Type B pancreatic cell (in vitro differentiated cells): Measurements from ENCODE around the gene AP1S2. TPM values are rescaled to one million over a fixed set of nuclear protein-coding genes. Genes with fewer than 3 reads are reported as not detected.

Source experiments
- DNase-seq: peaks from one replicate; pipeline ENCODE4 v3.0.0; 2021; ENCODE audit warnings: mixed read lengths; ENCODE audit not compliant: unreplicated experiment; ENCODE audit errors: extremely low spot score
- H3K27ac Mint-ChIP-seq: 2 replicates; pipeline ENCODE4 v1.8.0; 2021; ENCODE audit warnings: mild to moderate bottlenecking, mixed read lengths
- H3K27me3 Mint-ChIP-seq: 2 replicates; pipeline ENCODE4 v1.8.0; 2021; ENCODE audit warnings: mixed read lengths
- H3K36me3 Mint-ChIP-seq: 2 replicates; pipeline ENCODE4 v1.8.0; 2021; ENCODE audit warnings: mixed read lengths
- H3K4me1 Mint-ChIP-seq: one replicate; pipeline ENCODE4 v1.8.0; 2021; ENCODE audit warnings: mixed read lengths; ENCODE audit not compliant: unreplicated experiment
- H3K4me3 Mint-ChIP-seq: 2 replicates; pipeline ENCODE4 v1.8.0; 2021; ENCODE audit warnings: mild to moderate bottlenecking, mixed read lengths
- H3K9me3 Mint-ChIP-seq: 2 replicates; pipeline ENCODE4 v1.8.0; 2021; ENCODE audit warnings: mixed read lengths
- CTCF ChIP-seq: fragments of 200-600 bp; sonication (generic); conservative IDR thresholded peaks from 2 replicates; pipeline ENCODE4 v1.5.0; 2021; ENCODE audit warnings: antibody characterized with exemption, mild to moderate bottlenecking
- total RNA-seq: library from RNA; stranded (reverse); gene quantifications from 2 replicates; pipeline ENCODE4 v1.2.1, GENCODE V29; 2021; ENCODE audit warnings: low replicate concordance

Gene AP1S2
- total RNA-seq, 1 donor from 2014 or later: 87.8 TPM

- peaks cover 12% of the 10 kb centered on the region for H3K36me3 Mint-ChIP-seq
Measured at GRCh38 chrX:15804563-15804962, 50.0 kb downstream of the AP1S2 start.

GRCh38 chrX:15797707-15798106, 56.9 kb downstream of the AP1S2 start:
- H3K36me3 Mint-ChIP-seq: peaks cover 14% of the 10 kb centered on the region
- no peak overlapping the region for H3K4me3 Mint-ChIP-seq
- H3K4me1 Mint-ChIP-seq: peaks cover 4% of the 10 kb centered on the region
- H3K27ac Mint-ChIP-seq: no peak overlapping the region
- no peak for DNase-seq
- H3K9me3 Mint-ChIP-seq: no peaks in the 10 kb centered on the region
- no peak for TF ChIP-seq CTCF
- no peaks in the 10 kb centered on the region for H3K27me3 Mint-ChIP-seq

More at GRCh38 chrX:15804563-15804962, 50.0 kb downstream of the AP1S2 start:
- Mint-ChIP-seq H3K9me3 (no peaks in the 10 kb centered on the region), H3K27ac (no peak overlapping the region), H3K4me1 (no peaks in the 10 kb centered on the region), H3K4me3 (no peak overlapping the region), H3K27me3 (no peaks in the 10 kb centered on the region)
- DNase-seq: no peak
- no peak for TF ChIP-seq CTCF

- no peak for TF ChIP-seq CTCF
- H3K36me3 Mint-ChIP-seq: peaks cover 3% of the 10 kb centered on the region
- no peak for DNase-seq
- H3K4me1 Mint-ChIP-seq: peaks cover under 1% of the 10 kb centered on the region
- no peak overlapping the region for H3K4me3 Mint-ChIP-seq
- H3K27ac Mint-ChIP-seq: no peak overlapping the region
- no peaks in the 10 kb centered on the region for H3K27me3 Mint-ChIP-seq
- no peaks in the 10 kb centered on the region for H3K9me3 Mint-ChIP-seq
Measured at GRCh38 chrX:15790769-15791290, 63.8 kb downstream of the AP1S2 start.

GRCh38 chrX:15789979-15790768, 64.4 kb downstream of the AP1S2 start, which contains the start of gene ZRSR2:
TSS of gene ZRSR2 (plus strand) at chrX:15790484. CDS start at chrX:15790496, 12 bp downstream.
- no peak for TF ChIP-seq CTCF
- Mint-ChIP-seq H3K27ac (no peak within 1 kb of the TSS), H3K4me3 (no peak within 1 kb of the TSS), H3K4me1 (no peaks in the 10 kb centered on the region), H3K27me3 (no peaks in the 10 kb centered on the region), H3K9me3 (no peaks in the 10 kb centered on the region), H3K36me3 (peaks cover 6% of the 10 kb centered on the region)
- DNase-seq: peak; percentile 90

GRCh38 chrX:15786915-15787314, 67.7 kb downstream of the AP1S2 start:
- no peaks in the 10 kb centered on the region for H3K4me1 Mint-ChIP-seq
- TF ChIP-seq CTCF: no peak
- no peaks in the 10 kb centered on the region for H3K27me3 Mint-ChIP-seq
- H3K27ac Mint-ChIP-seq: no peak overlapping the region
- H3K4me3 Mint-ChIP-seq: no peak overlapping the region
- peaks cover 11% of the 10 kb centered on the region for H3K36me3 Mint-ChIP-seq
- DNase-seq: no peak
- no peaks in the 10 kb centered on the region for H3K9me3 Mint-ChIP-seq
